ENCODE results near the gene GLRX3.

Gene GLRX3

DNA sequence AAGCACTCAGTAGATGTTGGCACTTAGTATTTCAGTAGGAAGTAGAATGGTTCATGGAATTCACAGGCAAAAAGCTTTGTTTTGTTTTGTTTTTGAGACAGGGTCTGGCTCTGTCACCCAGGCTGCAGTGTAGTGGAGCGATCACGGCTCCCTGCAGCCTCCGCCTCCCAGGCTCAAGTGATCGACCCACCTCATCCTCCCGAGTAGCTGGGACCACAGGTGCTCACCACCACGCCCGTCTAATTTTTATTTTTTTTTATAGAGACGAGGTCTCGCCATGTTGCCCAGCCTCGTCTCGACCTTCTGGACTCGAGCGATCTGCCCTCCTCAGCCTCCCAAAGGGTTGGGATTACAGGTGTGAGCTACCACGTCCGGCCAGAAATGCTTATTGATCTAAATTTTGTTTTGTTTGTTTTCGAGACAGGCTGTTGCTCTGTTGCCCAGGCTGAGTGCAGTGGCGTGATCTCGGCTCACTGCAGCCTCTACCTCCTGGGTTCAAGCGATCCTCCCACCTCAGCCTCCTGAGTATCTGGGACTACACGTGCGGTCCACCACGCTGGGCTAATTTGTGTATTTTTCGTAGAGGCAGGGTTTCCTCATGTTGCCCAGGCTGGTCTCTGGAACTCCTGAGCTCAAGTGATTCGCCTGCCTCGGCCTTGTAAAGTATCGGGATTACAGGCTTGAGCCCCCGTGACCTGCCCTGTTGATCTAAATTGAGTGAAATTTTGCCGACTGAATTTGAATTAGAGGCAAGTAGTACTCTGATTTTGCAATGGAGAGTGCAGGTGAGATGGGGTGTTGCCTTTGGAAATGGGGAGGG lies 1.7 kb downstream of the GLRX3 start:
- DNase-seq = no peak

DNA sequence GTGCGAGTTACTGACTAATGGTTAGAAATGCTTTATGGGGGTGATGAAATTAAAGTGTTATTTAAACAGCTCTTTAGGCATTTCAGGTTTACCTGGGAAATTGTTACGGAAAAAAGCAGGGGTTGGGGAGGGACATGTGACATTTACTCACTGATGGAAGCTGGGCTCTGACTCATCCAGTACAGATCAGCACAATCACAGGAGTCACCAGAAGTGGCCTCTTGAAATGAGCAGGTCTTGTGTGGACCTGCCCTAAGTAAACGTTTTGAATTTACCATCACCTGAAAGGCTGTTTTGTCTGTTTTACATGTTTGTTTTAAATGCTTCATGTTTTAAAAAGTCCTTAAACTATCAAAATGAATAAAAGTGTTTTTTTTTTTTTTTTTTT lies 2.3 kb downstream of the GLRX3 start:
- no peak for DNase-seq

DNA sequence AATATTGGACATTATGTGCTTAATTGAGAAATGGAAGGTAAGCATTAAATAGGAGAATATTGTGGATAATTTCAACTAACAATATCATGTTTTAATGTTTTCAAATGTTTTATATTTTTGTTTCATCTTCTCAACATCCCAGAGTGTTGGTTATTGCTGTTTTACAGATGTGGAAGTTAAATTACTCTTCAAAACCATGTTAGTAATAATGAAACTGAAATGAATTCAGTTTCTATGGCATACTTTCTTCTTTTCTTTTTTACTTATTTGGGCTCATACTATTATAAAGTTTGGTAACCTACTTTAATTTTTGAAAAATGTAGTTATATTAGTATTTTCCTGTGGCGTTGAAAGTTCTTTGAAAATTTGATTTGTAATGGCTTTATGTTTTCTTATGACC lies 4.2 kb downstream of the GLRX3 start:
- DNase-seq = no peak

DNA sequence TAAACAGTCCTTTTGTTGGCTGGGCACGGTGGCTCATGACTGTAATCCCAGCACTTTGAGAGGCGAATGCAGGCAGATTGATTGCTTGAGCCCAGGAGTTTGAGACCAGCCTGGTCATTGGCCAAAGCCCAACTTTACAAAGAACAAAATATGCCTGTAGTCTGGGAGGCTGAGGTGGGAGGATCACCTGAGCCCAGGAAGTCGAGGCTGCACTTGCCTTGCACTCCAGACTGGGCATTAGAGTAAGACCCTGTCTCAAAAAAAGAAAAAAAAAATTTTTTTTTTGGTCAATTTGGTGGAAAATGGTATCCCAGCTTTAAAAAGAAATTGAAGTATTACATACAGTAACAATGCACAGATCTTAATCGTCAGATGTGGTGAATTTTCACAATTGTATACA lies 4.8 kb downstream of the GLRX3 start:
- no peak for DNase-seq

DNA sequence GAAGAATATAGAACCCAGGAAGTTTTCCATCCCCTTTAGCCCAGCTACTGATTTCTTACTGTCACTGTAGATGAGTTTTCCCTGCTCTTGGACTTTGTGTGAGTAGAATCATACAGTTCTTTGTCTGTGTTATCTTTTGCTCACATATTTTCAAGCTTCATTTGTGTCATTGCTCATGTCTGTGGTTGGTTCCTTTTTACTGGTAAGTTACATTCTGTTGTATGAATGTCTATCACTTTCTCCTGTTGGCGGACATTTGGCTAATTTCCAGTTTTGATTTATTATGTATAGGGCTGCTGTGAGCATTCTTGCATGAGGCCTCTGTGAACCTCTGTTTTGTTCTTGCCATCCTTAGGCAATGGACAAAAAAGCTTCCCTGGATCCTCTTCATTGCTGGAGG lies 5.3 kb downstream of the GLRX3 start:
- DNase-seq = no peak

DNA sequence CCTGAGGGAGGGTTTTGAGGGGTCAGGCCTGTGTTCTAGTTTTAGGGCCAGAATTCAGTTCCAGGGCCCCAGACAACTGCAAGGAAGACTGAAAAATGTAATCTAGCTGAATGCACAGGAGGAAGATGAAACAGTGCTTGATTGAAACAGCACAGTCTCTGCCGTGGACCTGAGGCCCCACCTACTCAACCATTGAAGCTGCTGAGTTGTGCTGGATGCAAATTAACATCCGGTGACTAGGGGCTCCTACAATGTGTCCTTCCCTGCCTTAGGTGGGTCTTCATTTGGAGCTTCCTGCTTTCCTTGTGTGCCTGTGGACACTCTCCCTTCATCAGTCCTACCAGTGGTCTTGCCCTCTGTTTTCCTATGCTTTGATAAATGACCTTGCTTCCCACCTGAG lies 5.7 kb downstream of the GLRX3 start:
- DNase-seq = no peak

DNA sequence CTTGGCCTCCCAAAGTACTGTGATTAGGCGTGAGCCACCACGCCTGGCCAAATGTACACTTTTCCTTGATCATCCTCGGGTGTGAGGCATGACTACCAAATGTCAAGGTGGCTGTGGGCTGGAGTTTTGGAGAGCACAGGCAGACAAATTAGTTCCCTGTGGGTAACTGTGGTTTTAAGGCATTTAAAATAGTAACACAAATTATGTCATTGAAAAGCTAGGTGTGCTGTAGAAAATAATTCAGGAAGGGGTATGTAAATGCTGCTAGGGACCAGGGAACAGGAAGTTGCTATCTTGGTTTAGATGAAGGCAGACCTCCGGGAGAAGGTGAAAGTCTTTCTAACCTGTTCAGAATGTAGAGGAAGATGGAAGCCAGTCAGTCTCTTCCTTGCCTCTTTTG lies 9.9 kb downstream of the GLRX3 start:
- DNase-seq = no peak

DNA sequence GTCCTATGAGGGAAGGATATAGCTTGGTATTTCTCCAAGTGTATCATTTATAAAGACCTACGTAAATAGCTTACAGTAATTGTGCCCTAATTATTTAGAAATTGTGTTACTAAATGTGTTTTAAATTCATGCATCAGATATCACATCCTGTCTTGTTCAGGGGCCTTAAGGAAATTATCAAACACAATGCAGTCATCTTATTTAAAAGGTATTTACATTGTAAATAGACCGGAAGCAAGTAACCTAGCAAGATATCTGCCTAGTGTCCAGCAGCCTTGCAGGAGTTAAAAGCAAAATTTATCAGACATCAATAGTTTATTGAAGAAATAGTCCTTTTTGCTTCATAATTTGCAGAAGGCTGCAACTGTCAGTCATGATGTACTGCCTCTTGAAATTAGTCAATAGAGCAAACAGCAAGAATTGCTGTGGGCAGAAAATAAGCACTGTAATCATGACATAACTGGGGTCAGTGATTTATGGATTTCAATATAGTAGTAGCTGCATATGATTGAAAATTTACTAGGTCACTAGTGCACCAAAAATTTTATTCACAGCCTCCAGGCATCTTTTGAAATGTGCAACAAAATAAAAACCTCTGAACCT lies 23.1 kb downstream of the GLRX3 start:
- DNase-seq = no peak

DNA sequence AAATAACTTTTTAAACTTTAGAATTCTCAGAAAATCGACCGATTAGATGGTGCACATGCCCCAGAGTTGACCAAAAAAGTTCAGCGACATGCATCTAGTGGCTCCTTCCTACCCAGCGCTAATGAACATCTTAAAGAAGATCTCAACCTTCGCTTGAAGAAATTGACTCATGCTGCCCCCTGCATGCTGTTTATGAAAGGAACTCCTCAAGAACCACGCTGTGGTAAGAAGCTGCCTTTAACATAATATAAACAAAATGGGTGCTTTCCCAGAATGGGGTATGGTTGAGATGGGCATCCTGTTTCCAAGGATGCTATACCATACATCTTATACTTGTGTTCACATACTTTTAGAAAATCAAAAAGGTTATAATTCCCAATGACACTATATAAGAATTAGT lies 24.6 kb downstream of the GLRX3 start:
- no peak for DNase-seq

DNA sequence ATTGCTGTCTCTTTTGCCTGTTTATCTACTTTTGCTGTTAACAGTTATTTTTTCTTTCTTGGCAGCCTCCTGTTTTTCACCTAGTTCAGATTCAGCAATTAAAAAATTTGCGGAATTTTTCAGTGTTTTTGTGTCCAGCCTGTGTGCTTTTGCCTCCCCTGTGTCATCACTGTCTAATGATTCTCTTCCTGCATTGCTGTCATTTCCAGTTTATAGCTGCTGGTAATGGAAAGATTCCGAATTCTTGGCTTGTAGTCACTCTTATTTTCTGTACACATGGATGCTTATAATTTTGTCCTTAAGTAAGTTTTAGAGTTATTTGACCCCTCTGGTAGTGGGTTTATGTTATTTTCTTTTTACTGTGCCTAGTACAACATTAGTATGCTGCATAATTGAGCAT lies 25.1 kb downstream of the GLRX3 start:
- DNase-seq = no peak

DNA sequence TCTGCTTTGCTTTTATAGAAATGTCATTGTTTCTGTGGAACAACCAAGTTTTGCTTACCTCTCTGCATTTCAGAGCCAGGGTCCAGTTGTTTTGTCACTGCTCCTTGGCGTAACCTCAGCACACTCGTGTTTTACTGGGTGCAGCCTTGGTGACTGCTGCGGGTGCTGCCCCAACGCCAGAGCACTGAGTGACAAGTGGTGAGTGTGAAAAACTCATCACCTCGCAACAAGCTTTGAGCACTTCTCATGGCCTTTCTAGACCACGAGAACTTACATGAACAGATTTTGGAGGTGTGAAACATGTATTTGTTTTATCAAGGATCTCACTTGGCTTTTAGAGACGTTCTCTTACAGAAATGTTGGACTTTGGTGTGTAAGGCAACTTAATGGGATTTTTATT lies 31.0 kb downstream of the GLRX3 start:
- no peak for DNase-seq

DNA sequence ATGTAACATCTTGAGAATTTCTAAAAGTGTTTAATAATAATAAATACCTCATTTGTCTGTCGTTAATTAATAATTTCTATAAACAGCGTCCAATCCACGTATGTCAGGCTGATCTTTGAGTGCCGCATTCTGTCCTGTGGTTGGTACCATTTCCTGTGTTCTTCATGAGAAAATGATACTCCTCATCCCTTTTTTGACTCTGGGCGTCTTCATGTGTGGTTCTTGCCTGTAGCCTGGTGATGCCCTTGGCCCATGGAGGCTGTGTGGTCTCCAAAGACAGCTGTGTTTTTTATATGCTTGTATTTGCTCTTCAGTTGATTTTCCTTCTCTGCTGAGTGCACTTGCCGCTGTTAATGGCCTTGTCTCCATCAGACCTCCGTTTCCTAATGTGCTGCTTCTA lies 31.5 kb downstream of the GLRX3 start:
- DNase-seq = no peak

DNA sequence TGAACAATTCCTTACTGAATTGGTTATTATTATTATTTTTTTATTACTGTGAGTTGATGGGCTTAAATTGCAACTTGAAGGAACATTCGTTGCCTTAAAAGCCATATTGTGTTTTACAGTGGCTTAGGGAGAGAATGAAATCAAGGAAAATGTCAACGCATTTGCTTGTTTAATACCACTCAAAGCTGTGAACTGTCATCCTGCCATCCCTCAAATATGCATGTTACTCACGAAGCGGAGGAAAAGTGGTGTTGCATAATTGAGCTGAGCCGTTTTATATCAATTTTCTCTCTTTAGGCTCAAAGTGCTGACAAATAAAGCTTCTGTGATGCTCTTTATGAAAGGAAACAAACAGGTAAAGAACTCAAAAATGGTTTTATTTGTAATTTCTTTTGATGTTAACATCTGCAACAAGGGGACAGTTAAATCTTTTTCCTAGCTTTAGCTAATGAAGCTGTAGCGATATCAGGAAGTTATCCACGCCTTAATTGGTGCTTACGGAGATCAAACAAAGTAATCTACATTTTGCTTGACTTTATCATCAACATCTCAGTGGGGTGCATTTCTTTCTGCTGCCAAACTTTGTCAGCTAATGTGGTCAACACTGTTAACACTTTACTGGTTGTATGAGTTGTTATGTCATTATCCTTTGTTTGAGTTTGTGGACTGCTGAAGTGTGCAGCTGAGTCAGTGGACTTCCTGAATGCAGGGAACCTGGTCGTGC lies 33.1 kb downstream of the GLRX3 start:
- no peak for DNase-seq

DNA sequence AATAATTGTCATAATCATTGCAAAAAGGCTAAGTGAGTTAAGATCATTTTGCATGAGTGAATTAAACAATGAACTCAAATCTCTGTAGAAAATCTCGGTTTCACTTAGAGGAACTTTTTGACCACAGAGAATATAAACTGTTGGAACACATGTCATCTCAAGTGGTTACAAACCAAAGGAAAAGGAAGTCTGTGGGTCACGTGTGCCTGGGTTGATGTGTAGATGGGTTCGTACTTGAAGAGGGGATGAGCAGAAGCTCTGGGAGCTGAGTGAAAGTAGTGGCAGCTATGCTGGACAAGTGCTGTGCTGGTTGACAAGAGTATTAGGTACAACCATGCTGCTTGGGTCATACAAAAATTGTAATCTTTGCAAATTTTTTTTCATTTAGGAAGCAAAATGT lies 35.0 kb downstream of the GLRX3 start:
- no peak for DNase-seq

DNA sequence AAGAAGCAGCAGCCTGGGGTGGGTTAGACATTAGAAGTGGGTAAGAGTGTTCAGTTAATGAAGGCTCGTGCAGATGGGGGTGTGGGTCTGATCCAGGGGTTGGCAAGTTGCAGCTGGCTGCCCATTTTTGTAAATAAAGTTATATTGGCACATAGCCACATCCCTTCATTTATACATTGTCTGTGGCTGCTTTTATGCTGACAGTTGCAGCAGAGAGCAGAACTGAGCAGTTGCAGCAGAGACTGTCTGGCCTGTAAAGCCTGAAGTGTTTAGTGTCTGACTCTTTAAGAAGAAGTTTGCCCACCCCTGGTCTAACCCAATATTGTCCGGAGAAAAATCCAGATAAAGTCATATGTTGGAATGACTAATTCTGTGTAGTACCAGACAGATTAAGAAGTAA lies 38.1 kb downstream of the GLRX3 start:
- no peak for DNase-seq

DNA sequence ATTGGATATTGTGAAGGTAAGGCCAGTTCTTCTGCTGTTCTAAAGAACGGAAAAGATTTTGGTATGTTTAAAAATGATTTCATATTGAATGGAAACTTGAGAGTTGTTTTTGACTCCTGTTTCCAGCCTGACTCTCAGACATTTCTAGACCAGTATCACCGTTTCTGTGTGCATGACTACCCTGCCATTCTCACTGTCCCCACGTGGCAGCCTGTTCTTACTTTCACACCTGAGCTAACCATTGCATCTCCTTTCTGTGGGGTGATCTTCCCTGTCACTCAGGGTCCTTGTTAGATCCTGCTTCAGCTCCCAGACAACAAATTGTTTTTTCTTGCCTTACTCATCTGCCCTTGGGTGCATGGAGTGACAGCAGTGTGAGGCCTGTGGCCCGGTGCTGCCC lies 38.9 kb downstream of the GLRX3 start:
- no peak for DNase-seq

DNA sequence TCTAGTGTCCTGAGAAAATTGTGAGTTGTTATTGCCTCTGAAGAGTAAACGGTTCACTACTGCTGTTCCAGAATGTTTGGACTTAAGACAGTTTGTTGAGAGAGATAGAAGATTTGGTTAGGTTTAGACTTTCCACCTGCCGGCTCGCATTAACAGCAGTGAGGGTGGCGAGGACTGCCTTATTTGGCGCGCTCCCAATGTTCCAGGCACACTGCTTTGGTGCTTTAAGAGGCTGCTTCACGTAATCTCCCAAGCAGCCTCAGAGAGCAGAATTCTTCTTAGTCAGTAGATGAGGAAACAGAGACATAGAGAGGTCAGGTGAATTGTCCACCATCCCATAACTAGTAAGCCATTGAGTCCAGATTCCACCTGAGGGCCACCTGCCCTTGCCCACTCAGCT lies 41.1 kb downstream of the GLRX3 start:
- DNase-seq = no peak

DNA sequence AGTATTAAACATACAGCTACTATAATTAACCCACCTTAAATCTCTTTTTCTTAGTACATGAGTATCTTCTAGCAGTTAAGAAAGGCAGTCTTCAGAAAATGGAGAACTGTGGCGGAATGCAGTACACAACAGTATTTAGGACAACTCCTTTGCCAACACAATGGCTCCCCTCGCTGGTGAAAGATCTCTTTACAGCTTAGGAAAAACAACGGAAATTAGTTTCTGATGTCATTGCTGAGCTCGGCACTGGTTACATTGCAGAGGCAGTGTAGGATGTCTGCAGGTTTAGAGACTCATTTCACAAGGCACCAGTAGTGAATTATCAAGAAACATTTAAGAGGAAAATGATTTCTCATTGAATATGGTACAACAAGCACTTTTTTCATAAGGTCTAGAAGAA lies 43.4 kb downstream of the GLRX3 start:
- DNase-seq = no peak

DNA sequence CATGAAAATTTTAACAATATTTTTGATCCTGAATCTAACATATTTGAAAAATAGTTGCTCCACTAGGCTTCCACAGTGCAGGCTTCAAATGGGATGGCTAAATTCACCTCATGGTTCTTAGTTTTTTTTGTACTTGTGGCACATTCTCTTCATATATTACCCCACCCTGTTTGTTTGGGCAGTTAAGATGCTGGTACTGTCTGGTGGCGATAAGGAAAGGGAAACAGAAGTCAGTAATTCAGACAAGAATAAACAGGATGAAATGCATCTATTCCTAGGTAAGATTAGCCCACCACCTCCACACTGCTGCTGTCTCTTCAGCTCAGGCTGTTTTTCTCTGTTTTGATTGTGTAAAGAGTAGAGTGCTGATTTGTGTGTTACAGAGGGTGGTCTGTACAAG lies 44.2 kb downstream of the GLRX3 start:
- no peak for DNase-seq

DNA sequence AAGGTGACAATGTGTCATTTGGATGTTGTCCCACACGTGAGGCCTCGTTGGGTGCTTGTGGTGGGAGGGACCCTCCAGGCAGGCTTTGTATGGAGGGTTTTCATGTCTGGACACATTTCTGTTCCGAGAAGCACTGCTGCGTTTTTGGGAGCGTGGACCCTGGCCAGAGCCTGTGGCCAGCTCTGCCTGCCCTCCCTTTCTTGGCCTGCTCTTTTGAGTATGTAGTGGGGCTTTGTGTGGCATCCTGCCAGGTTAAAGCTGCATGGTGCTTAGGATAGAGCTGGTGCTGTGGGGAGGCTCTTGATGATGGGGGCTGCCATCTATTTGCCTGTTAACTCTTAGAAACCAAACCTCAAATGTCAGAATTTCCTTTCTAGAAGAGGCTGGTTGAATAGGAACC lies 45.7 kb downstream of the GLRX3 start:
- DNase-seq = no peak

DNA sequence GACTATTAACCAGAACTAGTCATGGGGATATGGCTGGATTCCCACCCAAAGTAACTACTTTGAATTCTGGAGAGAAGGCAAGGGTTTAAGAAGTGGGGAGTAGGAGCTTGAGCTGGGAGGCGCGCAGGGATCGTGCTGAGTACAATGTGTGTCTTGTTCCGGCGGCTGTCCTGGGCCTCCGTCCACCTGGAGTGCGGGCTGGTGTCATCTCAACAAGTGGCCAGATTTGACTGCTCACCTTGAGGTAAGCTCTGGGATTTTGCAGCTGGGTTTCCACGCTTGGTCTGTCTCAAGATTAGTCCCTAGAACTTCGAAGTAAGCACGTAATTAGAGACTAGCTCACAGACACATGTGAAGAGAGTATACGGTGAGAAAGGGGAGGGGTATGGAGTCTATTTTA lies 49.4 kb downstream of the GLRX3 start:
- no peak for DNase-seq

DNA sequence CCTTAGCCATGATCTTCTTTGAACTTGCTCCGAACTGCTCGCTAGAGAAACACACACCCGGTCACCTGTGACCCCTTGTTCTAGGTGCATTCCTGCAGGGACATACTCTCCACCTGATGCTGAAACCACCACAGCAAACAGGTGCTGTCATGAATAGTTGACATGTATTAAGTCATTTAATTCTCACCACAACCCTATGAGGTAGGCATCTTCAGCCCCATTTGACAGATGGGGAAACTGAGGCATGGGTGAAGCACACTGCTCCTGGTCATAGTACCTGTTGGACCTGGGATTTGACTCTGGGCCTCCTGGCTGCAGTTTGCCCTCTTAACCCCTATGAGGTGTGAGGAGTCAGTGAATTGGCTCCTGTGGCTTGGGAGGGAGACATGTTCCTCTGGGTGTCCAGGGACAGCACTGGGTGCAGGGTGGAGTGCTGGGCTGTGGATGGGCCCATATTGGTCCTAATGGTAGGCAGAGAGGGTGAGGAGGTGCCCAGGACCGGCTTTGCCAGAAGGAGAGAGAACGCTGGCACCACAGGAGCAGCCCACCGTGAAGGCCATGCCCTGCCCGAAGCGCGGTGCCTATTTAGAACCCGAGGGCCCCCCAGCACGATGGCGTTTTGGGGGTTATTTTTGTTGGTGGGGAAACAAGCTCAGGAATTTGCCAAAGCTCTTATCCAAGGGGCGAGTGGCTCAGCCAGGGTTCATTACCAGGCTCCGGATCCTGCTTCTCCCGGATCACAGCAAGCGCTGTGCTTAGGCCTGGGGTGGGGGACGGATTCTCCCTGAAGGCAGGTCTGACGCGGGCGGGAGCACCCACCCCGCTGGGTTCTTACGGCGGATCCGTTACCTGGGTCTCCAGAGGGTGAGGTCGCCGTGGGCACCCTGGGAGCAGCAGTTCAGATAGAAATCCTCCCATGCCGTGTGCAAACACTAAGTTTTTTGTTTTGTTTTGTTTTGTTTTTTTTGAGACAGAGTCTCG lies 52.3 kb downstream of the GLRX3 start:
- DNase-seq = no peak

DNA sequence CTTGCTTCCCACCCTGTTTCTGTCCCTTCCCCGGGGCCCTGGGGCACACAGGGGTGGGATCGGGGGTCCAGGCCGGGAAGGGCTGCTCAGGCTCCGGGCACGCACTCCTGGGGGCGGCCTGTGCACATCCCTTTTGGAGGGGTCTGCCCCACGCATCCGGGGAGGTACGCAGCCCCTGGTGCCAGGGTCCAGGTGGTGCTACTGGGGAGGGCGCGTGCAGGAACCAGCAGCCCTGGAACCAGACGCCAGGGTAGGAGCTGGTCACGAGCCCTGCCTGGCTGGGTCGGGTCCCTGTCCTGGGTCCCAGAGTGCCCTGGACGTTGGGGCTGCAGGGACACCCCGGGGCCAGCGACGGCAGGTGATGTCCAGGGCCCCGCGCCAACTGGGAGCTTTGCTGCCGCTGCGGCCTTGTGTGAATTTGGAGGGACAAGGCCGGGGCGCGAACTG lies 53.4 kb downstream of the GLRX3 start:
- DNase-seq = no peak

All from activated T-cell treated with anti-CD3 and anti-CD28 coated beads for 4 hours (primary cell).